ENCODE data around the gene ZNF689.

The ZNF689 gene

GRCh38 chr16:30609926-30610839, at the start of gene ZNF689:
TSS of gene ZNF689 (minus strand) at chr16:30610389. CDS start at chr16:30610041, 348 bp downstream.
- H3K4me3 ChIP-seq (ENCODE audit: control insufficient read depth, low read depth, low read length) = peak within 1 kb of the TSS; percentile 71
- TF ChIP-seq, protein P1, sequence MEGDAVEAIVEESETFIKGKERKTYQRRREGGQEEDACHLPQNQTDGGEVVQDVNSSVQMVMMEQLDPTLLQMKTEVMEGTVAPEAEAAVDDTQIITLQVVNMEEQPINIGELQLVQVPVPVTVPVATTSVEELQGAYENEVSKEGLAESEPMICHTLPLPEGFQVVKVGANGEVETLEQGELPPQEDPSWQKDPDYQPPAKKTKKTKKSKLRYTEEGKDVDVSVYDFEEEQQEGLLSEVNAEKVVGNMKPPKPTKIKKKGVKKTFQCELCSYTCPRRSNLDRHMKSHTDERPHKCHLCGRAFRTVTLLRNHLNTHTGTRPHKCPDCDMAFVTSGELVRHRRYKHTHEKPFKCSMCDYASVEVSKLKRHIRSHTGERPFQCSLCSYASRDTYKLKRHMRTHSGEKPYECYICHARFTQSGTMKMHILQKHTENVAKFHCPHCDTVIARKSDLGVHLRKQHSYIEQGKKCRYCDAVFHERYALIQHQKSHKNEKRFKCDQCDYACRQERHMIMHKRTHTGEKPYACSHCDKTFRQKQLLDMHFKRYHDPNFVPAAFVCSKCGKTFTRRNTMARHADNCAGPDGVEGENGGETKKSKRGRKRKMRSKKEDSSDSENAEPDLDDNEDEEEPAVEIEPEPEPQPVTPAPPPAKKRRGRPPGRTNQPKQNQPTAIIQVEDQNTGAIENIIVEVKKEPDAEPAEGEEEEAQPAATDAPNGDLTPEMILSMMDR (IDR thresholded peaks at IDR 0.05; ENCODE audit: control insufficient read depth, insufficient read depth, low read depth, low read length, missing control alignments) = no peak
- peak; percentile 85 for DNase-seq (ENCODE audit: low read depth)

GRCh38 chr16:30658731-30659506, 48.7 kb upstream of the ZNF689 start:
- TF ChIP-seq, protein P1 (IDR thresholded peaks at IDR 0.05; ENCODE audit: control insufficient read depth, insufficient read depth, low read depth, low read length, missing control alignments) = no peak
- DNase-seq (ENCODE audit: low read depth) = peak; percentile 91
- peak overlapping the region; percentile 91 for H3K4me3 ChIP-seq (ENCODE audit: control insufficient read depth, low read depth, low read length)

GRCh38 chr16:30657866-30658730, 47.9 kb upstream of the ZNF689 start, which contains the start of gene FBRS:
TSS of gene FBRS (plus strand) at chr16:30658431. CDS start at chr16:30659519, 1,088 bp downstream.
- peak within 1 kb of the TSS; percentile 91 for H3K4me3 ChIP-seq (ENCODE audit: control insufficient read depth, low read depth, low read length)
- TF ChIP-seq, protein P1 (IDR thresholded peaks at IDR 0.05; ENCODE audit: control insufficient read depth, insufficient read depth, low read depth, low read length, missing control alignments) = peak; percentile 59
- DNase-seq (ENCODE audit: low read depth) = peak; percentile 100

DNA sequence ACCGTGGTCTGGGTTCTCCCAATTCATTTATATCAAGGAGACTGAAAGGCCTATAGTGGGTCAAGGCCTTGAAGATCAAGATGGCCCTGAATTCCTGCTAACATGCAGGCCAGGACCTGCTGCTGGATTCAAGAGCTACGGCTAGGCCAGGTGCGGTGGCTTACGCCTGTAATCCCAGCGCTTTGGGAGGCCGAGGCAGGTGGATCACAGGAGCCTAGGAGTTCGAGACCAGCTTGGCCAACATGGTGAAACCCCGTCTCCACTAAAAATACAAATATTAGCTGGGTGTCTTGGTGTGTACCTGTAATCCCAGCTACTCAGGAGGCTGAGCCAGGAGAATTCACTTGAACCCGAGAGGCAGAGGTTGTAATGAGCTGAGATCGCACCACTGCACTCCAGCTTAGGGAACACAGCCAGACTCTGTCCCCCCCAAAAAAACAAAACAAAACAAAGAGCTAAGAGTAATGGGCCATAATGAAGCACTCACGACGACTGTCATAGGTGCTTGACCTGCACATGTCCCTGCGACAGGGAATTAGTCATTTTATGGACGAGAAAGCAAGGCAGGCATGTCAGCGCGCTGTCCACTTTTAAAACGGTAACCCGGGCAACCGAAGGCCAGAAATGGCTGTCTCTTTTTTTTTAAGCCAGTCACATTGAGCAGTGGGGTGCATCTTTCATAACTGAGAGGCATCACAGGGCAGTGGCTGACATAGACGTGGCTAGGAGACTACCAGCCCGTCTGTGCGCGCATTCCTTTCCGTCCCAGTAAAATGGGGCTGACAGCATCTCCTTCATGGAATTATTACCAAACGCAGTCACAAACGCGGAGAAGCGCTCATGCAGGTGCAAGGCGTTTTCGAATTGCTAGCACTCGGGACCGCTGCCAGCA, 47.0 kb upstream of the ZNF689 start:
- DNase-seq (ENCODE audit: low read depth) = peak; percentile 25
- peak overlapping the region; percentile 41 for H3K4me3 ChIP-seq (ENCODE audit: control insufficient read depth, low read depth, low read length)
- TF ChIP-seq, protein P1 (IDR thresholded peaks at IDR 0.05; ENCODE audit: control insufficient read depth, insufficient read depth, low read depth, low read length, missing control alignments) = no peak

DNA sequence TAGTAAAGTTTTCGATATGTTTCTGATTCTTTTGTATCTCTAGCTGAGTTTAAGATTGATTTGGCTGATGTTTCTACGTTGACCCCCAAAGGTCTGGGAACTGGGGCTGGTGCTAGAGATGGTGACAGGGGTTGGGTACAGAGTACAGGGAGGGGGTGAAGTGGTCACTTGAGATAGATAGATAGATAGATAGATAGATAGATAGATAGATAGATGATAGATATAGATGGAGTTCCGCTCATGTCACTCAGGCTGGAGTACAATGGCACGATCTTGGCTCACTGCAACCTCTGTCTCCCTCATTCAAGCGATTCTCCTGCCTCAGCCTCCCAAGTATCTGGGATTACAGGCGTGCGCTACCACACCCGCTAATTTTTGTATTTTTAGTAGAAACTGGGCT, 46.2 kb upstream of the ZNF689 start:
- TF ChIP-seq, protein P1 (IDR thresholded peaks at IDR 0.05; ENCODE audit: control insufficient read depth, insufficient read depth, low read depth, low read length, missing control alignments) = no peak
- no peak overlapping the region for H3K4me3 ChIP-seq (ENCODE audit: control insufficient read depth, low read depth, low read length)
- DNase-seq (ENCODE audit: low read depth) = no peak

Data from AG09309 (cell line).